ENCODE results near the gene CYTH1. TPM values are rescaled to one million over a fixed set of nuclear protein-coding genes. Genes with fewer than 3 reads are reported as not detected.

The CYTH1 gene
- total and polyA plus RNA-seq, 3 donors from 2014 or later = 40.8 to 47.9 (median 42.2) TPM

DNA sequence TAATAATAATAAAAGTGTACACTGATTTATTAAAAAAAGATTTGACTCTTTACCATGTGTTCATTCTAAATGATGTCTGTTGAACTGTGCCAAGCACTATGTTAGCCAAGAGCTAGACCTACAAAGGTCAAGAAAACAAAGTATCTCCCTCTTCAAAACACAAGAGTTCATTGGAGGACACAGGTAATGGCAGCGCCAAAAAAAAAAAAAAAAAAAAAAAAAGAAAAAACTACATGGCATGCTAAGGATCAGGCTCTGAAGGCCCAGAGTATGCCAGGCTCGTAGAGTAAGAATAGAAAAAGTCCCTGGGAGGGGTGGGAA is 35.2 kb downstream of the CYTH1 start:
- DNase-seq = no peak
- H3K27ac ChIP-seq = no peak overlapping the region
- H3K4me1 ChIP-seq = no peaks in the 10 kb centered on the region
- H3K9me3 ChIP-seq = no peaks in the 10 kb centered on the region
- no peak overlapping the region for H3K4me3 ChIP-seq
- WGBS, 2 donors = 84 to 88% methylated on average over 2 of the region's 2 CpGs
- no peaks in the 10 kb centered on the region for H3K27me3 ChIP-seq
- H3K36me3 ChIP-seq (ENCODE audit: low read depth, missing control alignments) = no peaks in the 10 kb centered on the region
- intact Hi-C loops (cut with DNase I; ENCODE audit: low total_unique reads) = no loop called here
- TF ChIP-seq CTCF (IDR thresholded peaks at IDR 0.05) = no peak
- no peak for TF ChIP-seq POLR2A (IDR thresholded peaks at IDR 0.05)

- Histone ChIP-seq H3K27ac (no peak overlapping the region), H3K27me3 (no peaks in the 10 kb centered on the region), H3K4me1 (no peaks in the 10 kb centered on the region), H3K9me3 (no peaks in the 10 kb centered on the region), H3K36me3 (ENCODE audit: low read depth, missing control alignments) (no peaks in the 10 kb centered on the region), H3K4me3 (no peak overlapping the region)
- TF ChIP-seq CTCF (IDR thresholded peaks at IDR 0.05) = no peak
- TF ChIP-seq POLR2A (IDR thresholded peaks at IDR 0.05) = no peak
- WGBS, 2 donors = 86 to 88% methylated on average over 12 of the region's 12 CpGs
- intact Hi-C loops (cut with DNase I; ENCODE audit: low total_unique reads) = no loop called here
- DNase-seq = no peak
Measured at GRCh38 chr17:78746263-78746948, 35.7 kb downstream of the CYTH1 start.

DNA sequence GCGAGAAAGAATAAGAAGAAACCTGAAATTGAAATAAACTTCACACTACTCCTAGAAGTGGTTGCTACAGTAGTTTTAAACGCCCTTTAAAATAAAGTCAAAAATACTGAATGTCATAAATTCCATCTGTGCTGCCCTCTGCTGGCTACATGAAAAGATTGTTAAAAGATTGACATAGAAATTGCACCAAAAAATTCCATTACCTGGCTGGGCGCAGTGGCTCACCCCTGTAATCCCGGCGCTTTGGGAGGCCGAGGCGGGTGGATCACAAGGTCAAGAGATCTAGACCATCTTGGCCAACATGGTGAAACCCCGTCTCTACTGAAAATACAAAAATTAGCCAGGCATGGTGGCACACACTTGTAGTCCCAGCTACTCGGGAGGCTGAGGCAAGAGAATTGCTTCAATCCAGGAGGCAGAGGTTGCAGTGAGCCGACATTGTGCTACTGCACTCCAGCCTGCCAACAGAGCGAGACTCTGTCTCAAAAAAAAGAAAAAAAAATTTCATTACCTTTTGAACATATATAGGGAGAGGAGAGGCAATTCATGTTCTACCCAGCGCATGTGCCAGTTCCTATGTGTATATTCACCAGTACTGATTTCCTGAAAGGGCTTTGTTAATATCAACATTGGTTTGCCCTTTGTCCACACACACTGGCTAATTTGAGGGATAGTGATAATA is 36.5 kb downstream of the CYTH1 start:
- Histone ChIP-seq H3K4me3 (no peak overlapping the region), H3K4me1 (no peaks in the 10 kb centered on the region), H3K27me3 (no peaks in the 10 kb centered on the region), H3K27ac (no peak overlapping the region), H3K36me3 (ENCODE audit: low read depth, missing control alignments) (no peaks in the 10 kb centered on the region), H3K9me3 (no peaks in the 10 kb centered on the region)
- no peak for DNase-seq
- peak; percentile 24 to 66 (median 41) for TF ChIP-seq CTCF (IDR thresholded peaks at IDR 0.05)
- no peak for TF ChIP-seq POLR2A (IDR thresholded peaks at IDR 0.05)
- 75 to 77% methylated on average over 12 of the region's 12 CpGs for WGBS, 2 donors
- intact Hi-C loops (cut with DNase I; ENCODE audit: low total_unique reads) = no loop called here

DNA sequence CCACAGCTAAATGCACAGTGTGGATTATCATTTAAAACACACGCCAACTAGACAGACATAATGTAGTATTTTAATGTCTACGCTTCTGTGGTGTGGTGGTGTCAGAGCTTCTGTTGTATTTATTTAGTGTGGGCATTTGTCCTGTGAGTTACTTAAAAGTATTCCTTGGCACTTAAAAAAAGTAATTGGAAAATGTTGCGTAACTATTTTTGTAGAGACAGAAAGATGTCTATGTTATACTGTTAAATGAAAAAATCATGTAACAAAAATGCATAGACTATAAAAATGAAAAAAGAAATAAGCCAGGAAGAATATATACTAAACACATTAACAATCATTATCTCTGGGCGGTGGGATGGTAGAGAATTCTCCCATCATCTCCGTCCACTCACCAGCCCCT is 39.2 kb downstream of the CYTH1 start:
- TF ChIP-seq POLR2A (IDR thresholded peaks at IDR 0.05) (no peak), CTCF (IDR thresholded peaks at IDR 0.05) (no peak)
- intact Hi-C loops (cut with DNase I; ENCODE audit: low total_unique reads) = no loop called here
- Histone ChIP-seq H3K4me1 (no peaks in the 10 kb centered on the region), H3K9me3 (no peaks in the 10 kb centered on the region), H3K36me3 (ENCODE audit: low read depth, missing control alignments) (no peaks in the 10 kb centered on the region), H3K4me3 (no peak overlapping the region), H3K27ac (no peak overlapping the region), H3K27me3 (no peaks in the 10 kb centered on the region)
- DNase-seq = no peak
- WGBS, 2 donors = 97% methylated on average over 5 of the region's 5 CpGs

Data from testis (tissue), 3 donors.